Neural progenitor cell (in vitro differentiated cells): Measurements from ENCODE around the gene PCYT1A.

Source experiments
- EZH2 ChIP-seq: fragments of 200-600 bp; sonication (generic); IDR thresholded peaks from 2 replicates; pipeline ENCODE4 v1.6.1; 2017; ENCODE audit warnings: antibody characterized with exemption, mild to moderate bottlenecking, moderate library complexity
- EZH2phosphoT487 ChIP-seq: fragments of 200-600 bp; sonication (generic); IDR thresholded peaks from 2 replicates; pipeline ENCODE4 v1.6.1; 2017; ENCODE audit warnings: antibody characterized with exemption
- TF ChIP-seq, protein P1 (sequence below): fragments of 200-600 bp; sonication (generic); IDR thresholded peaks from 2 replicates; pipeline ENCODE4 v1.5.1; 2017; ENCODE audit warnings: antibody characterized with exemption, mild to moderate bottlenecking

DNA sequence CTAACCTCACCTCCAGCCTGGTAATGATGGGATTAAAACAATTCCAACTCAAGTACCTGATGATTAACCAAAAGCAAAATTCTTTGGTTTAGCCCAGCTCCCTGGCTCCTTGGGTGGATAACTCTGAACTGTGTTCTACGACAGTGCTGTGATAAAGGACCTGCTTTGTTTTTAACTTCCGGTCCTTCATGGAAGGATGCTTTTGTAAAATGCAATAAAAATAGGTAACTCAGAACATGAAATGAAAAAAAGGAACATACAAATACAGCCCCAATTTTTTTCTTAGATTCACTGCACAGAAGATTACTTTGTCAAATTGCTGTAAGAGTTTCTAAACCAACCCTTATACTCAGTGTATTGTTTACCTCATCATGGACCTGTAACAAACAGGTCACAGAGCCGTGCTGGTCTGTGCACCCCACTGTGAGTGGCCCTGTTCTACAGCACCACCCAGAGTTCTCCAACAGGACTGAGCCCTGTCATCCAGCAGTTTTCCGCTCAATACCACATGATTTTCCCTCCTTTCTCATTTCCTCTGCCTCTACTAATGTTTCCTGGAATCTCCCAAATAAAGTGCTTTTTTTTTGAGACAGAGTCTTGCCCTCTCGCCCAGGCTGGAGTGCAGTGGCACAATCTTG lies 4.9 kb upstream of the PCYT1A start:
- TF ChIP-seq, protein P1, sequence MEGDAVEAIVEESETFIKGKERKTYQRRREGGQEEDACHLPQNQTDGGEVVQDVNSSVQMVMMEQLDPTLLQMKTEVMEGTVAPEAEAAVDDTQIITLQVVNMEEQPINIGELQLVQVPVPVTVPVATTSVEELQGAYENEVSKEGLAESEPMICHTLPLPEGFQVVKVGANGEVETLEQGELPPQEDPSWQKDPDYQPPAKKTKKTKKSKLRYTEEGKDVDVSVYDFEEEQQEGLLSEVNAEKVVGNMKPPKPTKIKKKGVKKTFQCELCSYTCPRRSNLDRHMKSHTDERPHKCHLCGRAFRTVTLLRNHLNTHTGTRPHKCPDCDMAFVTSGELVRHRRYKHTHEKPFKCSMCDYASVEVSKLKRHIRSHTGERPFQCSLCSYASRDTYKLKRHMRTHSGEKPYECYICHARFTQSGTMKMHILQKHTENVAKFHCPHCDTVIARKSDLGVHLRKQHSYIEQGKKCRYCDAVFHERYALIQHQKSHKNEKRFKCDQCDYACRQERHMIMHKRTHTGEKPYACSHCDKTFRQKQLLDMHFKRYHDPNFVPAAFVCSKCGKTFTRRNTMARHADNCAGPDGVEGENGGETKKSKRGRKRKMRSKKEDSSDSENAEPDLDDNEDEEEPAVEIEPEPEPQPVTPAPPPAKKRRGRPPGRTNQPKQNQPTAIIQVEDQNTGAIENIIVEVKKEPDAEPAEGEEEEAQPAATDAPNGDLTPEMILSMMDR = no peak
- TF ChIP-seq EZH2 (no peak), EZH2phosphoT487 (no peak)
